ENCODE results near the gene DEXI.
A peak's percentile ranks its signal among the peaks of the same experiment; 100 is the strongest.
"Not testable (repeated sequence)": the region's sequence is repeated elsewhere in the genome, so short reads cannot be mapped to it uniquely, and the experiment has no call there.

Gene DEXI

GRCh38 chr16:10944249-10945064 lies 2.2 kb upstream of the DEXI start, which contains the start of gene CLEC16A:
TSS of gene CLEC16A (plus strand) at chr16:10944564. CDS start at chr16:10944718, 154 bp downstream.
- peak; percentile 92 for DNase-seq (ENCODE audit: low read depth)
- in situ Hi-C loops (cut with HindIII; ENCODE audit: low sequenced_read_pairs): no loop called here
- peak within 1 kb of the TSS; percentile 57 for H3K4me3 ChIP-seq (ENCODE audit: low read depth, low read length)
- no peak for TF ChIP-seq CTCF (IDR thresholded peaks at IDR 0.05; ENCODE audit: low read depth, low read length, missing control alignments)

- in situ Hi-C loops (cut with HindIII; ENCODE audit: low sequenced_read_pairs): no loop called here
- H3K4me3 ChIP-seq (ENCODE audit: low read depth, low read length): no peak overlapping the region
- TF ChIP-seq CTCF (IDR thresholded peaks at IDR 0.05; ENCODE audit: low read depth, low read length, missing control alignments): no peak
- no peak for DNase-seq (ENCODE audit: low read depth)
Observed at GRCh38 chr16:10943064-10943353, 741 bp upstream of the DEXI start.

- H3K4me3 ChIP-seq (ENCODE audit: low read depth, low read length): peak overlapping the region; percentile 56
- in situ Hi-C loops (cut with HindIII; ENCODE audit: low sequenced_read_pairs); DNase-seq (ENCODE audit: low read depth): not testable (repeated sequence)
Observed at GRCh38 chr16:10941935-10942351, 325 bp downstream of the DEXI start.

GRCh38 chr16:10941127-10941933 lies 938 bp downstream of the DEXI start:
- no peak for DNase-seq (ENCODE audit: low read depth)
- TF ChIP-seq CTCF (IDR thresholded peaks at IDR 0.05; ENCODE audit: low read depth, low read length, missing control alignments): no peak
- in situ Hi-C loops (cut with HindIII; ENCODE audit: low sequenced_read_pairs): no loop called here
- H3K4me3 ChIP-seq (ENCODE audit: low read depth, low read length): peak overlapping the region; percentile 56

- in situ Hi-C loops (cut with HindIII; ENCODE audit: low sequenced_read_pairs): no loop called here
- no peak for DNase-seq (ENCODE audit: low read depth)
- no peak for TF ChIP-seq CTCF (IDR thresholded peaks at IDR 0.05; ENCODE audit: low read depth, low read length, missing control alignments)
- H3K4me3 ChIP-seq (ENCODE audit: low read depth, low read length): peak overlapping the region; percentile 56
Observed at GRCh38 chr16:10940501-10941079, 1.7 kb downstream of the DEXI start.

GRCh38 chr16:10939649-10940234 lies 2.5 kb downstream of the DEXI start:
- DNase-seq (ENCODE audit: low read depth): no peak
- in situ Hi-C loops (cut with HindIII; ENCODE audit: low sequenced_read_pairs): no loop called here
- no peak for TF ChIP-seq CTCF (IDR thresholded peaks at IDR 0.05; ENCODE audit: low read depth, low read length, missing control alignments)
- H3K4me3 ChIP-seq (ENCODE audit: low read depth, low read length): peak overlapping the region; percentile 56

Measured in astrocyte of the cerebellum (primary cell).